Measurements from ENCODE around the gene FAM3C. TPM values are rescaled to one million over a fixed set of nuclear protein-coding genes. Genes with fewer than 3 reads are reported as not detected.

FAM3C gene
- total RNA-seq, 4 donors from 2014 or later = 34.9 to 46.8 (median 41.0) TPM

- TF ChIP-seq CTCF (IDR thresholded peaks at IDR 0.05) (no peak), POLR2A (IDR thresholded peaks at IDR 0.05) (no peak)
- intact Hi-C loops (cut with DNase I; ENCODE audit: low total_unique reads) = loop anchor here (10.0 kb wide), 1 partner anchor 621 kb away; no protein-coding TSS in a partner anchor
- DNase-seq (ENCODE audit: low spot score in 2 of 2) = no peak
- 73 to 76% methylated on average over 2 of the region's 2 CpGs for WGBS, 2 donors
- no peak overlapping the region for H3K4me3 ChIP-seq (ENCODE audit: low read depth, poor library complexity, severe bottlenecking)
Observed at GRCh38 chr7:121383235-121383910, 12.7 kb downstream of the FAM3C start.

GRCh38 chr7:121382473-121382872 is 13.6 kb downstream of the FAM3C start:
- TF ChIP-seq POLR2A (IDR thresholded peaks at IDR 0.05) (no peak), CTCF (IDR thresholded peaks at IDR 0.05) (no peak)
- intact Hi-C loops (cut with DNase I; ENCODE audit: low total_unique reads) = loop anchor here (10.0 kb wide), 1 partner anchor 622 kb away; no protein-coding TSS in a partner anchor
- no peak overlapping the region for H3K4me3 ChIP-seq (ENCODE audit: low read depth, poor library complexity, severe bottlenecking)
- DNase-seq (ENCODE audit: low spot score in 2 of 2) = no peak

- DNase-seq (ENCODE audit: low spot score in 2 of 2) = no peak
- intact Hi-C loops (cut with DNase I; ENCODE audit: low total_unique reads) = loop anchor here (10.0 kb wide), 1 partner anchor 625 kb away; no protein-coding TSS in a partner anchor
- TF ChIP-seq CTCF (IDR thresholded peaks at IDR 0.05) = no peak
- no peak for TF ChIP-seq POLR2A (IDR thresholded peaks at IDR 0.05)
- 93 to 95% methylated on average over 1 of the region's 1 CpG for WGBS, 2 donors
- H3K4me3 ChIP-seq (ENCODE audit: low read depth, poor library complexity, severe bottlenecking) = no peak overlapping the region
Observed at GRCh38 chr7:121379930-121380329, 16.2 kb downstream of the FAM3C start.

- intact Hi-C loops (cut with DNase I; ENCODE audit: low total_unique reads) = no loop called here
- 90 to 98% methylated on average over 2 of the region's 2 CpGs for whole genome bisulfite sequencing, 2 donors
- TF ChIP-seq POLR2A (IDR thresholded peaks at IDR 0.05) (no peak), CTCF (IDR thresholded peaks at IDR 0.05) (no peak)
- DNase-seq (ENCODE audit: low spot score in 2 of 2) = no peak
- H3K4me3 ChIP-seq (ENCODE audit: low read depth, poor library complexity, severe bottlenecking) = no peak overlapping the region
Observed at GRCh38 chr7:121376979-121377378, 19.1 kb downstream of the FAM3C start.

GRCh38 chr7:121373177-121373576 is 22.9 kb downstream of the FAM3C start:
- intact Hi-C loops (cut with DNase I; ENCODE audit: low total_unique reads) = no loop called here
- no peak for DNase-seq (ENCODE audit: low spot score in 2 of 2)
- H3K4me3 ChIP-seq (ENCODE audit: low read depth, poor library complexity, severe bottlenecking) = no peak overlapping the region
- TF ChIP-seq POLR2A (IDR thresholded peaks at IDR 0.05) = no peak

DNA sequence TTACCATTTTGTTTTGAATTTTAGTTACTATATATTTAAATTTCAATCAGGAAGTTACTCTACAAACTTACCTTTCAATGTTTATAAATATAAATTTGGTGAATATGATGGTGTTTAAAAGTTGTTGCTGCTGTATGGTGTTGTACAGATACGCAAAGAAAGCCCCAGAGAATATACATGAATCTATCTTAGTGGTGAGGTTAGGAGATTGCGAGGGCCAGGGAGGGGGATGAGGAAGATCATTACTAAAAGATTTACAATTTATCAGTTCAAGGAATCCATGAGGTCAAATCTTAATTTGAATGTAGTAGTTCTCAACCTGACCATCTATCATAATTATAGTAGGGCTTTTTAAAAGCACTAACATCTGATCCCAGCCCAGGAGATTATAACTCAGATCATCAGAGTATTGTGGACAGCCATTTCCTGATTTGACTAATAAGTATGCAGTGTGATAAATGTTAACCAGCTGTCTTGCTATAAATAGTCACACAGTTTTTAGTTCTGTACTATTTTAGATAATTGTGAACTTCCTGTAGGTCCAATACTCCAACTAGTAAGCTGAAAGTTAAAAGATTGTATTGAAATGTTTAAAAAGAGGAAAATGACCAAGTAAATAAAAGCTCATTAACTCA is 23.6 kb downstream of the FAM3C start:
- no peak for DNase-seq (ENCODE audit: low spot score in 2 of 2)
- TF ChIP-seq CTCF (IDR thresholded peaks at IDR 0.05) (no peak), POLR2A (IDR thresholded peaks at IDR 0.05) (no peak)
- 89 to 91% methylated on average over 2 of the region's 2 CpGs for WGBS, 2 donors
- no peak overlapping the region for H3K4me3 ChIP-seq (ENCODE audit: low read depth, poor library complexity, severe bottlenecking)
- intact Hi-C loops (cut with DNase I; ENCODE audit: low total_unique reads) = no loop called here

Data from lower leg skin (tissue), 4 donors.